LNCaP clone FGC (cell line): ENCODE results near the gene SLC5A10.

Experiments used
- DNase-seq: peaks from one replicate; pipeline ENCODE4 v3.0.0-alpha.2; 2011; ENCODE audit warnings: low read depth
- H3K4me3 ChIP-seq: 2 replicates; pipeline ENCODE4 v1.5.1; 2011; ENCODE audit warnings: mild to moderate bottlenecking, low read depth, low read length, control low read depth
- TF ChIP-seq, protein P1 (sequence below): IDR thresholded peaks from 2 replicates; pipeline ENCODE4 v1.5.1; 2012; ENCODE audit warnings: mild to moderate bottlenecking; ENCODE audit not compliant: control insufficient read depth, insufficient read depth; ENCODE audit errors: extremely low read depth

The SLC5A10 gene

GRCh38 chr17:18946536-18946935, 5.4 kb upstream of the SLC5A10 start:
- DNase-seq, result no peak
- TF ChIP-seq, protein P1, sequence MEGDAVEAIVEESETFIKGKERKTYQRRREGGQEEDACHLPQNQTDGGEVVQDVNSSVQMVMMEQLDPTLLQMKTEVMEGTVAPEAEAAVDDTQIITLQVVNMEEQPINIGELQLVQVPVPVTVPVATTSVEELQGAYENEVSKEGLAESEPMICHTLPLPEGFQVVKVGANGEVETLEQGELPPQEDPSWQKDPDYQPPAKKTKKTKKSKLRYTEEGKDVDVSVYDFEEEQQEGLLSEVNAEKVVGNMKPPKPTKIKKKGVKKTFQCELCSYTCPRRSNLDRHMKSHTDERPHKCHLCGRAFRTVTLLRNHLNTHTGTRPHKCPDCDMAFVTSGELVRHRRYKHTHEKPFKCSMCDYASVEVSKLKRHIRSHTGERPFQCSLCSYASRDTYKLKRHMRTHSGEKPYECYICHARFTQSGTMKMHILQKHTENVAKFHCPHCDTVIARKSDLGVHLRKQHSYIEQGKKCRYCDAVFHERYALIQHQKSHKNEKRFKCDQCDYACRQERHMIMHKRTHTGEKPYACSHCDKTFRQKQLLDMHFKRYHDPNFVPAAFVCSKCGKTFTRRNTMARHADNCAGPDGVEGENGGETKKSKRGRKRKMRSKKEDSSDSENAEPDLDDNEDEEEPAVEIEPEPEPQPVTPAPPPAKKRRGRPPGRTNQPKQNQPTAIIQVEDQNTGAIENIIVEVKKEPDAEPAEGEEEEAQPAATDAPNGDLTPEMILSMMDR, result no peak
- no peak overlapping the region for H3K4me3 ChIP-seq

- DNase-seq, result no peak
- no peak overlapping the region for H3K4me3 ChIP-seq
- TF ChIP-seq, protein P1, result no peak
Observed at GRCh38 chr17:18947866-18948265, 4.1 kb upstream of the SLC5A10 start.

GRCh38 chr17:18948476-18949006, 3.4 kb upstream of the SLC5A10 start:
- no peak for DNase-seq
- no peak overlapping the region for H3K4me3 ChIP-seq
- TF ChIP-seq, protein P1, result no peak

GRCh38 chr17:18949566-18949965, 2.4 kb upstream of the SLC5A10 start:
- no peak overlapping the region for H3K4me3 ChIP-seq
- TF ChIP-seq, protein P1, result no peak
- DNase-seq, result no peak

GRCh38 chr17:18950346-18950745, 1.6 kb upstream of the SLC5A10 start:
- no peak overlapping the region for H3K4me3 ChIP-seq
- no peak for DNase-seq
- TF ChIP-seq, protein P1, result no peak

DNA sequence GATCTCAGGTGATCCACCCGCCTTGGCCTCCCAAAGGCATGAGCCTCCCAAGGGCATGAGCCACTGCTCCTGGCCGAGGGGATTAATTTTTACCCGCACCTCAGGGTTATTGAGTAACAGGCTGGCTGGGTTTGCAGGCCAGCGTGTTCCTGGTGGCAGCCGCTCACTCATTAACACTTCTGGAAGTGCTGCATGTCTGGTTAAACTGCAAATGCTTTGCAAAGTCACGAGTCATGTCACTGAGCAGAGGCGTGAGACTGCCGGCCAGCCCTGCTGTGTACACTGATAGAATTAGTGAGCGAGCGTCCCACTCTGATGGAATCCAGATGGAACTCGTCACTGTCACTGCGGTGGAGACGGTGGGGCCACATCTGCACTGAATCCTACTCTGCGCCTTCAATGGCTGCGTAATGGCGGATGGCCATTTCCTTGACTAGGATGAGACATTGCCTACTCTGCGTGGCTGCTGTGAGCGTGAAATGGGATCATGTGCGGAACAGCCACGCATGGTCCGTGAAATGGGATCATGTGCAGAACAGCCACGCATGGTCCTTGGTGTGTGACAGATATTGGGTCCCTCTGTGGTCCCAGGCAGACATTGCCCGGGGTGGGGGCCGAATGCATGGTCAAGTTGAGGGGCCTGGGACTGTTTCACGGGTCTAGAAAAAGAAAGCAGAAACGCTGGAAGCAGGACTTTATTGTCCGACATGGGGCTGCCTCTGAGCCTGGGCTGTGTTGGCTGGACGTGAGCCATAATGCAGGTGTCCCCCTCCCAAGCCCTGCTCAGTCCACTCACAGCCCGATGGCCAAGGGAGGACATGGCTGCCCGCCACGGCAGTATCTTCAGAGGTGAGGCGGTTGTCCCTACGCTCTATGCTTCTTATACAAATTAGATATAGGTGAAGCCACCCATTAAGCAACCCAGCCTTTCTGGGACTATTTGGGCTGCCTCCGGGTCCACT, 740 bp upstream of the SLC5A10 start:
- no peak overlapping the region for H3K4me3 ChIP-seq
- no peak for DNase-seq
- TF ChIP-seq, protein P1, result no peak
